Common myeloid progenitor, CD34-positive (primary cell): ENCODE results near the gene UGT1A6.

Experiments
- CTCF ChIA-PET: fragments of 350-600 bp; sonication (Branson Sonifier 250); formaldehyde crosslinking; loops from one replicate; lab custom pipeline; 2021; ENCODE audit warnings: antibody characterized with exemption; lab: Charles Lee
- POLR2A ChIA-PET: fragments of 350-600 bp; sonication (Branson Sonifier 250); formaldehyde crosslinking; loops from one replicate; lab custom pipeline; 2021; ENCODE audit warnings: antibody characterized with exemption; lab: Charles Lee
- DNase-seq, 3 donors: peaks; one replicate each; pipeline versions ENCODE4 v3.0.0 to v3.0.0-alpha.2; 2013
- H3K27ac ChIP-seq, 2 experiments: 1 replicate in 1 of 2; 2 replicates in 1 of 2; pipeline ENCODE4 v1.7.0; 2013; ENCODE audit warnings: inconsistent platforms in 2 of 2, low read length in 2 of 2, mild to moderate bottlenecking in 2 of 2, low read depth in 1 of 2, moderate library complexity in 1 of 2; ENCODE audit not compliant: severe bottlenecking in 2 of 2, insufficient read depth in 1 of 2, poor library complexity in 1 of 2
- H3K27me3 ChIP-seq, 5 experiments: replicated peaks in 2 of 5; 1 replicate in 3 of 5; 2 replicates in 2 of 5; pipeline versions ENCODE4 v1.6.1 to v1.7.0; 2013; ENCODE audit warnings: low read length in 4 of 5, mild to moderate bottlenecking in 2 of 5, moderate library complexity in 2 of 5, inconsistent platforms in 1 of 5; ENCODE audit not compliant: insufficient read depth in 5 of 5, control insufficient read depth in 4 of 5
- H3K36me3 ChIP-seq, 4 experiments: 1 replicate in 2 of 4; 2 replicates in 2 of 4; pipeline versions ENCODE4 v1.6.1 to v1.7.0; 2013; ENCODE audit warnings: low read length in 3 of 4, control low read depth in 1 of 4, mild to moderate bottlenecking in 1 of 4; ENCODE audit not compliant: control insufficient read depth in 4 of 4, insufficient read depth in 4 of 4
- H3K4me1 ChIP-seq, 4 experiments: 1 replicate in 3 of 4; 2 replicates in 1 of 4; pipeline versions ENCODE4 v1.6.1 to v1.7.1; 2013; ENCODE audit warnings: low read length in 3 of 4, mild to moderate bottlenecking in 3 of 4, control low read depth in 1 of 4, inconsistent platforms in 1 of 4, moderate library complexity in 1 of 4; ENCODE audit not compliant: control insufficient read depth in 4 of 4, insufficient read depth in 4 of 4; ENCODE audit errors: control extremely low read depth in 1 of 4
- H3K4me3 ChIP-seq, 7 experiments: 1 replicate in 4 of 7; 2 replicates in 3 of 7; pipeline versions ENCODE4 v1.5.1 to v1.7.0; 2013; ENCODE audit warnings: mild to moderate bottlenecking in 7 of 7, low read length in 6 of 7, moderate library complexity in 6 of 7, inconsistent platforms in 2 of 7, low read depth in 2 of 7, control low read depth in 1 of 7; ENCODE audit not compliant: insufficient read depth in 4 of 7, control insufficient read depth in 1 of 7; ENCODE audit errors: extremely low read depth in 1 of 7
- H3K9me3 ChIP-seq, 5 experiments: 1 replicate in 4 of 5; 2 replicates in 1 of 5; pipeline versions ENCODE4 v1.6.1 to v1.7.1; 2013; ENCODE audit warnings: low read length in 4 of 5, mild to moderate bottlenecking in 2 of 5, inconsistent platforms in 1 of 5, low read depth in 1 of 5, moderate library complexity in 1 of 5; ENCODE audit not compliant: control insufficient read depth in 4 of 5, insufficient read depth in 2 of 5; ENCODE audit errors: control extremely low read depth in 1 of 5
- WGBS: methylation state at CpG from one replicate; pipeline ENCODE4 v1.1.5; 2013; ENCODE audit not compliant: insufficient coverage; 5-methylcytosine and 5-hydroxymethylcytosine counted together

Gene UGT1A6

GRCh38 chr2:233817361-233817911 lies 124.7 kb downstream of the UGT1A6 start:
- Histone ChIP-seq H3K9me3 (no peaks in the 10 kb centered on the region), H3K27me3 (peaks cover 0 to 4% (median 0%) of the 10 kb centered on the region in 5 experiments), H3K36me3 (no peaks in the 10 kb centered on the region), H3K27ac (no peak overlapping the region), H3K4me1 (no peaks in the 10 kb centered on the region), H3K4me3 (no peak overlapping the region)
- 92% methylated on average over 3 of the region's 3 CpGs for WGBS
- ChIA-PET POLR2A (interaction anchor here (0.7 kb wide), 1 partner anchor 33 kb away, joined by 3 read pairs; no protein-coding TSS in a partner anchor), CTCF (no interaction called here)
- DNase-seq: no peak

- CTCF ChIA-PET: no interaction called here
Measured at GRCh38 chr2:233817995-233818638, 125.4 kb downstream of the UGT1A6 start.

GRCh38 chr2:233818639-233819621 lies 126.2 kb downstream of the UGT1A6 start:
- CTCF ChIA-PET: no interaction called here
- Histone ChIP-seq H3K4me3 (no peak overlapping the region), H3K9me3 (no peaks in the 10 kb centered on the region), H3K36me3 (no peaks in the 10 kb centered on the region), H3K27me3 (peaks cover 0 to 4% (median 0%) of the 10 kb centered on the region in 5 experiments), H3K27ac (no peak overlapping the region), H3K4me1 (no peaks in the 10 kb centered on the region)
- no peak for DNase-seq
- POLR2A ChIA-PET: no interaction called here
- WGBS: 77% methylated on average over 10 of the region's 17 CpGs

More at GRCh38 chr2:233817995-233818638, 125.4 kb downstream of the UGT1A6 start:
- peaks cover 0 to 4% (median 0%) of the 10 kb centered on the region in 5 experiments for H3K27me3 ChIP-seq
- H3K4me3 ChIP-seq: no peak overlapping the region
- H3K9me3 ChIP-seq: no peaks in the 10 kb centered on the region
- H3K27ac ChIP-seq: no peak overlapping the region
- H3K4me1 ChIP-seq: no peaks in the 10 kb centered on the region
- POLR2A ChIA-PET: interaction anchor here (0.7 kb wide), 1 partner anchor 32 kb away, joined by 3 read pairs; no protein-coding TSS in a partner anchor
- whole genome bisulfite sequencing: 100% methylated on average over 11 of the region's 11 CpGs
- DNase-seq: no peak
- H3K36me3 ChIP-seq: no peaks in the 10 kb centered on the region

GRCh38 chr2:233819884-233820773 lies 127.4 kb downstream of the UGT1A6 start:
- H3K9me3 ChIP-seq: no peaks in the 10 kb centered on the region
- H3K27me3 ChIP-seq: no peaks in the 10 kb centered on the region
- POLR2A ChIA-PET: interaction anchor here (0.7 kb wide), 1 partner anchor 10 kb away, joined by 3 read pairs; no protein-coding TSS in a partner anchor
- DNase-seq: no peak
- no peaks in the 10 kb centered on the region for H3K36me3 ChIP-seq
- CTCF ChIA-PET: no interaction called here
- H3K27ac ChIP-seq: no peak overlapping the region
- no peaks in the 10 kb centered on the region for H3K4me1 ChIP-seq
- no peak overlapping the region for H3K4me3 ChIP-seq
- WGBS: 91% methylated on average over 14 of the region's 18 CpGs

GRCh38 chr2:233820774-233821105 lies 128.1 kb downstream of the UGT1A6 start:
- no peak overlapping the region for H3K27ac ChIP-seq
- POLR2A ChIA-PET: interaction anchor here (0.7 kb wide), 1 partner anchor 9 kb away, joined by 3 read pairs; no protein-coding TSS in a partner anchor
- DNase-seq: no peak
- 93% methylated on average over 3 of the region's 6 CpGs for WGBS
- CTCF ChIA-PET: no interaction called here
- H3K4me3 ChIP-seq: no peak overlapping the region
- H3K4me1 ChIP-seq: no peaks in the 10 kb centered on the region
- no peaks in the 10 kb centered on the region for H3K36me3 ChIP-seq
- H3K9me3 ChIP-seq: no peaks in the 10 kb centered on the region
- H3K27me3 ChIP-seq: no peaks in the 10 kb centered on the region

GRCh38 chr2:233821196-233821595 lies 128.5 kb downstream of the UGT1A6 start:
- no peaks in the 10 kb centered on the region for H3K4me1 ChIP-seq
- no peaks in the 10 kb centered on the region for H3K27me3 ChIP-seq
- POLR2A ChIA-PET: no interaction called here
- no peak overlapping the region for H3K4me3 ChIP-seq
- no peaks in the 10 kb centered on the region for H3K9me3 ChIP-seq
- H3K27ac ChIP-seq: no peak overlapping the region
- no peak for DNase-seq
- CTCF ChIA-PET: no interaction called here
- WGBS: 100% methylated on average over 3 of the region's 3 CpGs
- H3K36me3 ChIP-seq: no peaks in the 10 kb centered on the region
